ENCODE results near the gene PKDCC.

GRCh38 chr2:42001711-42002201 lies 46.1 kb upstream of the PKDCC start:
- TF ChIP-seq EZH2 (IDR thresholded peaks at IDR 0.05; ENCODE audit: low read length): no peak
- TF ChIP-seq, protein P1, sequence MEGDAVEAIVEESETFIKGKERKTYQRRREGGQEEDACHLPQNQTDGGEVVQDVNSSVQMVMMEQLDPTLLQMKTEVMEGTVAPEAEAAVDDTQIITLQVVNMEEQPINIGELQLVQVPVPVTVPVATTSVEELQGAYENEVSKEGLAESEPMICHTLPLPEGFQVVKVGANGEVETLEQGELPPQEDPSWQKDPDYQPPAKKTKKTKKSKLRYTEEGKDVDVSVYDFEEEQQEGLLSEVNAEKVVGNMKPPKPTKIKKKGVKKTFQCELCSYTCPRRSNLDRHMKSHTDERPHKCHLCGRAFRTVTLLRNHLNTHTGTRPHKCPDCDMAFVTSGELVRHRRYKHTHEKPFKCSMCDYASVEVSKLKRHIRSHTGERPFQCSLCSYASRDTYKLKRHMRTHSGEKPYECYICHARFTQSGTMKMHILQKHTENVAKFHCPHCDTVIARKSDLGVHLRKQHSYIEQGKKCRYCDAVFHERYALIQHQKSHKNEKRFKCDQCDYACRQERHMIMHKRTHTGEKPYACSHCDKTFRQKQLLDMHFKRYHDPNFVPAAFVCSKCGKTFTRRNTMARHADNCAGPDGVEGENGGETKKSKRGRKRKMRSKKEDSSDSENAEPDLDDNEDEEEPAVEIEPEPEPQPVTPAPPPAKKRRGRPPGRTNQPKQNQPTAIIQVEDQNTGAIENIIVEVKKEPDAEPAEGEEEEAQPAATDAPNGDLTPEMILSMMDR (optimal IDR thresholded peaks at IDR 0.05 in 1 of 3, IDR thresholded peaks at IDR 0.05 in 1 of 3, conservative IDR thresholded peaks at IDR 0.05 in 1 of 3; ENCODE audit: extremely low read depth in 1 of 3, insufficient read depth in 2 of 3, low read length in 3 of 3): no peak

All from keratinocyte (primary cell).